HEK293 (cell line): ENCODE results near the gene SMURF2.

Experiments
- HOXA7 ChIP-seq: sonication (generic); formaldehyde crosslinking; IDR thresholded peaks from 2 replicates; pipeline ENCODE4 v1.8.1; 2022; ENCODE audit warnings: missing genetic modification reagents, borderline replicate concordance
- KLF9 ChIP-seq: fragments of 450-650 bp; formaldehyde crosslinking; IDR thresholded peaks from 2 replicates; pipeline ENCODE4 v1.5.1; 2016; ENCODE audit warnings: missing biosample characterization, missing genetic modification characterization, low read depth
- SALL2 ChIP-seq: fragments of 450-650 bp; formaldehyde crosslinking; IDR thresholded peaks from 2 replicates; pipeline ENCODE4 v1.5.0; 2017; ENCODE audit warnings: missing biosample characterization, mild to moderate bottlenecking, missing genetic modification characterization, borderline replicate concordance
- WT1 ChIP-seq: fragments of 450-650 bp; formaldehyde crosslinking; IDR thresholded peaks from 2 replicates; pipeline ENCODE4 v1.5.1; 2016; ENCODE audit warnings: missing biosample characterization, missing genetic modification characterization
- YY2 ChIP-seq: fragments of 450-650 bp; formaldehyde crosslinking; IDR thresholded peaks from 2 replicates; pipeline ENCODE4 v1.5.1; 2016; ENCODE audit warnings: missing biosample characterization, missing genetic modification characterization
- ZBTB17 ChIP-seq: fragments of 450-650 bp; formaldehyde crosslinking; IDR thresholded peaks from 2 replicates; pipeline ENCODE4 v1.5.1; 2016; ENCODE audit warnings: missing biosample characterization, missing genetic modification characterization
- ZFHX2 ChIP-seq: fragments of 450-650 bp; formaldehyde crosslinking; conservative IDR thresholded peaks from 2 replicates; pipeline ENCODE4 v1.5.1; 2016; ENCODE audit warnings: missing biosample characterization, missing genetic modification characterization
- ZNF121 ChIP-seq: fragments of 450-650 bp; formaldehyde crosslinking; IDR thresholded peaks from 2 replicates; pipeline ENCODE4 v1.5.1; 2016; ENCODE audit warnings: missing biosample characterization, missing genetic modification characterization
- ZNF16 ChIP-seq: fragments of 450-650 bp; formaldehyde crosslinking; IDR thresholded peaks from 2 replicates; pipeline ENCODE4 v1.5.1; 2016; ENCODE audit warnings: low read depth, missing biosample characterization, missing genetic modification characterization
- ZNF2 ChIP-seq: fragments of 450-650 bp; formaldehyde crosslinking; IDR thresholded peaks from 2 replicates; pipeline ENCODE4 v1.5.1; 2016; ENCODE audit warnings: missing biosample characterization, missing genetic modification characterization
- ZNF202 ChIP-seq: fragments of 450-650 bp; formaldehyde crosslinking; IDR thresholded peaks from 2 replicates; pipeline ENCODE4 v1.5.1; 2016; ENCODE audit warnings: missing biosample characterization, missing genetic modification characterization, borderline replicate concordance
- ZNF214 ChIP-seq: fragments of 450-650 bp; formaldehyde crosslinking; IDR thresholded peaks from 2 replicates; pipeline ENCODE4 v1.5.1; 2017; ENCODE audit warnings: missing biosample characterization, mild to moderate bottlenecking, missing genetic modification characterization, borderline replicate concordance
- ZNF221 ChIP-seq: fragments of 450-650 bp; formaldehyde crosslinking; IDR thresholded peaks from 2 replicates; pipeline ENCODE4 v1.5.1; 2017; ENCODE audit warnings: missing biosample characterization, missing genetic modification characterization, borderline replicate concordance
- ZNF248 ChIP-seq: fragments of 450-650 bp; formaldehyde crosslinking; IDR thresholded peaks from 2 replicates; pipeline ENCODE4 v1.5.1; 2017; ENCODE audit warnings: missing biosample characterization, missing genetic modification characterization
- ZNF280C ChIP-seq: fragments of 450-650 bp; formaldehyde crosslinking; IDR thresholded peaks from 2 replicates; pipeline ENCODE4 v1.5.1; 2016; ENCODE audit warnings: missing biosample characterization, missing genetic modification characterization
- ZNF280D ChIP-seq: fragments of 450-650 bp; formaldehyde crosslinking; IDR thresholded peaks from 2 replicates; pipeline ENCODE4 v1.5.1; 2016; ENCODE audit warnings: missing biosample characterization, missing genetic modification characterization
- ZNF324 ChIP-seq: fragments of 450-650 bp; formaldehyde crosslinking; IDR thresholded peaks from 2 replicates; pipeline ENCODE4 v1.5.1; 2016; ENCODE audit warnings: missing biosample characterization, missing genetic modification characterization
- ZNF366 ChIP-seq: fragments of 450-650 bp; formaldehyde crosslinking; conservative IDR thresholded peaks from 2 replicates; pipeline ENCODE4 v1.5.1; 2016; ENCODE audit warnings: missing biosample characterization, missing genetic modification characterization
- ZNF37A ChIP-seq: fragments of 450-650 bp; IDR thresholded peaks from 2 replicates; pipeline ENCODE4 v1.5.1; 2018; ENCODE audit warnings: missing biosample characterization, missing genetic modification characterization
- ZNF518A ChIP-seq: fragments of 450-650 bp; formaldehyde crosslinking; conservative IDR thresholded peaks from 2 replicates; pipeline ENCODE4 v1.5.1; 2016; ENCODE audit warnings: low read depth, missing biosample characterization, missing genetic modification characterization
- ZNF549 ChIP-seq: fragments of 450-650 bp; IDR thresholded peaks from 2 replicates; pipeline ENCODE4 v1.5.1; 2018; ENCODE audit warnings: missing biosample characterization, missing genetic modification characterization, mild to moderate bottlenecking, inconsistent platforms, moderate library complexity
- ZNF555 ChIP-seq: fragments of 450-650 bp; formaldehyde crosslinking; conservative IDR thresholded peaks from 2 replicates; pipeline ENCODE4 v1.5.1; 2017; ENCODE audit warnings: missing biosample characterization, mild to moderate bottlenecking, missing genetic modification characterization, inconsistent platforms
- ZNF560 ChIP-seq: fragments of 450-650 bp; formaldehyde crosslinking; IDR thresholded peaks from 2 replicates; pipeline ENCODE4 v1.5.1; 2017; ENCODE audit warnings: missing biosample characterization, missing genetic modification characterization, borderline replicate concordance
- ZNF561 ChIP-seq: fragments of 450-650 bp; IDR thresholded peaks from 2 replicates; pipeline ENCODE4 v1.5.1; 2018; ENCODE audit warnings: missing biosample characterization, missing genetic modification characterization, borderline replicate concordance
- ZNF624 ChIP-seq: fragments of 450-650 bp; formaldehyde crosslinking; IDR thresholded peaks from 2 replicates; pipeline ENCODE4 v1.5.1; 2017; ENCODE audit warnings: missing biosample characterization, missing genetic modification characterization
- ZNF626 ChIP-seq: fragments of 450-650 bp; sonication (Bioruptor Pico); formaldehyde crosslinking; IDR thresholded peaks from 2 replicates; pipeline ENCODE4 v1.5.1; 2018; ENCODE audit warnings: missing biosample characterization, missing genetic modification characterization, inconsistent platforms
- ZNF658 ChIP-seq: fragments of 450-650 bp; formaldehyde crosslinking; IDR thresholded peaks from 2 replicates; pipeline ENCODE4; 2016; ENCODE audit warnings: missing biosample characterization, missing genetic modification characterization
- ZNF791 ChIP-seq: fragments of 450-650 bp; formaldehyde crosslinking; IDR thresholded peaks from 2 replicates; pipeline ENCODE4 v1.5.1; 2016; ENCODE audit warnings: missing biosample characterization, missing genetic modification characterization
- ZNF792 ChIP-seq: fragments of 450-650 bp; formaldehyde crosslinking; IDR thresholded peaks from 2 replicates; pipeline ENCODE4 v1.5.1; 2016; ENCODE audit warnings: missing biosample characterization, missing genetic modification characterization
- ZSCAN16 ChIP-seq: fragments of 450-650 bp; formaldehyde crosslinking; IDR thresholded peaks from 2 replicates; pipeline ENCODE4 v1.5.1; 2016; ENCODE audit warnings: missing biosample characterization, missing genetic modification characterization

The SMURF2 gene

GRCh38 chr17:64607862-64608565 is 54.1 kb downstream of the SMURF2 start (continued):
- TF ChIP-seq KLF9 (no peak), HOXA7 (CRISPR knock-in tag) (no peak), YY2 (tag by site-specific recombination) (no peak), WT1 (tag by site-specific recombination) (no peak), ZNF791 (0 out of 2 replicates have a peak, but pooled peaks have one; percentile 22), ZNF280D (tag by site-specific recombination) (no peak), ZNF366 (tag by site-specific recombination) (no peak; the same call in 1 of the 2 replicates), ZNF792 (tag by site-specific recombination) (no peak), ZNF37A (tag by site-specific recombination) (no peak), ZNF2 (tag by site-specific recombination) (no peak), ZNF518A (peak; percentile 95), ZBTB17 (no peak), ZNF214 (tag by site-specific recombination) (no peak; the same call in 1 of the 2 replicates), ZFHX2 (tag by site-specific recombination) (no peak), ZNF121 (tag by site-specific recombination) (peak; percentile 68), ZNF626 (no peak), SALL2 (tag by site-specific recombination) (no peak), ZNF658 (tag by site-specific recombination) (no peak), ZNF248 (tag by site-specific recombination) (no peak), ZNF221 (no peak), ZNF560 (tag by site-specific recombination) (peak; percentile 71; the same call in 1 of the 2 replicates), ZNF16 (tag by site-specific recombination) (no peak), ZNF324 (no peak), ZNF202 (tag by site-specific recombination) (peak; percentile 92; the same call in 1 of the 2 replicates), ZNF549 (tag by site-specific recombination) (no peak), ZNF624 (tag by site-specific recombination) (no peak), ZNF280C (tag by site-specific recombination) (no peak), ZSCAN16 (tag by site-specific recombination) (0 out of 2 replicates have a peak, but pooled peaks have one; percentile 15), ZNF555 (tag by site-specific recombination) (peak; percentile 98), ZNF561 (no peak)
